Activated effector memory CD4-positive, alpha-beta T cell treated with Interleukin-2 at 50 U/mL for 16 hours (primary cell): Measurements from ENCODE around the gene ZNF740.
"Not testable (repeated sequence)": the region's sequence is repeated elsewhere in the genome, so short reads cannot be mapped to it uniquely, and the experiment has no call there.

Experiments used
- DNase-seq: peaks from one replicate; pipeline ENCODE4 v3.0.0-alpha.2; 2020

ZNF740 gene

DNA sequence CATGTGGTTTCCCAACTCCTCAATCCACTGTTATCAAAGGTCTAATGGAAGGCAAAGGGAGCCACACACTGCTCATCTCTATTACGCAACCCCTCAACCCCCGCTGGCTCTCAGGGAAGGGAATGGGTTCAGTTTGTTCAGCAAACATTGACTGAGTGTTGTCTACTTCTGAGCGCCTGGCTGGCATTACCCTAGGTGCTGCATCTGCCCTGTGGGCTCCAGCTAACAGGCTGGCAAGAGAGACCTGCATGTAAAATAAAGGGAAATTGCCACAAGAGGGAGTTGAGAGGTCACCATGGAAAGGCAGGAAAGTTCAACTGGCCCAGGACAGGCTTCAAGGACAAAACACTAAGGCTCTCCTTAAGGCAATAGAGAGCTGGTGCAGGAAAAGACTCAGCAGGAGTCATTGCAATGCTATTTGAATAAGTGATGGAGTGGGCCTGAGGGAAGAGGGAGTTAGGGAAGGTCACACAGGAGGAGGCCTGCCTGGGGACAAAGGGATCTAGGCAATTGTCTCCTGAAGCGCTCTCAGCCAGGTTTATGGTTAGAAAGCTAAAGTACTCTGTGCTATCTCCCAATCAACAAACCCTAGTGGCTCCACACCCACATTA lies 5.5 kb upstream of the ZNF740 start:
- no peak for DNase-seq

DNA sequence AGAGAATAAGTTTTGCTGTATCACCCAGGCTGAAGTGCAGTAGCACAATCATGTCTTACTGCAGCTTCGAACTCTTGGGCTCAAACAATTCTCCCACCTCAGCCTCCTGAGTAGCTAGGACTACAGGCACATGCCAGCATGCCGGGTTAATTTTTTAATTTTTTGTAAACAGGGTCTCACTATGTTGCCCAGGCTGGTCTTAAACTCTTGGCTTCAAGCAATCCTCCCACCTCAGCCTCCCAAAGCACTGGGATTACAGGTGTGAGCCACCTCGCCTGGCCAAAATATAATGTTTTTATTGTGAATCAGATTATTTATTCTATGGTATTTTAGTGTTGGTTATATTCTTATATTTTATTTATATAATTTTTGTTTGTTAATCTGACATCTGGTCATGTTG lies 3.8 kb upstream of the ZNF740 start:
- no peak for DNase-seq

- not testable (repeated sequence) for DNase-seq
These were observed 3.1 kb upstream of the ZNF740 start for GRCh38 chr12:53177447-53177846.

GRCh38 chr12:53178803-53179202 lies 1.7 kb upstream of the ZNF740 start:
- DNase-seq, result not testable (repeated sequence)

DNA sequence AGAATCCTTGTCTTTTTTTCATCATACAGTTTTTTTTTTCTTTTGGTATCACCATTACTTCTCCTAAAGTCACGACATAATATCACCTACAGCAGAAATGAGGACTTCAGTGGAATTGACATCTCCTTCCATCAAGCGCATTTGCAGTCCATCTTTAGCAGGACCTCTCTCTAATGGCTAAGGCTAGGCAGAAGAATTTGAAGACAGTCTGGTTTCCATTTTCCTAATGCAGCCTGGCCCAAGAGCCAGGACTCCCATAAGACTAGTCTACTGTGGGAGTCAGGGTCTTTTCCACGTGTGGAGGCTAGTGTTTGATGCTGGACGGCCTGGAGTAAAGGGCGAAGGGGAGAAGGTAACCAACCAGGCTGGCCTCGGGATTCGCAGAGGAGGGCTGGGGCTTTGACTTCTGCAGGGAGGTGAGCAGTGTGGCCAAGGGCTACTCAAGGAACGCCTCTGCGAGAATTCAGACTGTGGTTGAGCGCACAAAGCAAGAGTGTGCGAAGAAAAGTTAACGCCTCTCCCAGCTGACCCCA lies 769 bp upstream of the ZNF740 start:
- DNase-seq, result no peak

GRCh38 chr12:53180931-53181645 lies 566 bp downstream of the ZNF740 start:
- DNase-seq, result peak; percentile 70

DNA sequence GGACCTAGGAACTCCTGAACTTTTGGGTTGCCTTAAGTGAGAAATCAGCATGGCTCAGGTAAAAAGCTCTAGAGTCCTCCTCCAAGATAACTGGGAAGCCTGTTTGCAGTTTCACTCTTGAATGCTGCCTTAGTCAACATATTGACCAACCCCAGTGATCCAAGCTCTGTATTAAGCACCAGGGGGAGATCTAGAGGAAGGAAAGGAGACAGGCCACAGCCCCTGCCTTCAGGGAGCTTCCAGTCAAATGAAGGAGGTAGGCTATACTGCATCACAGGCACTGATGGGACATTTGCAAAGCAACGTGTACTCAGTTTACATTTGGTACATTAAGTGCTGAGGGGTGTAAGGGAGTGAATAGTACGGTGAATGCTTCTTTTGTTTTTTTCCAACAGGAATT lies 1.4 kb downstream of the ZNF740 start:
- DNase-seq, result no peak

DNA sequence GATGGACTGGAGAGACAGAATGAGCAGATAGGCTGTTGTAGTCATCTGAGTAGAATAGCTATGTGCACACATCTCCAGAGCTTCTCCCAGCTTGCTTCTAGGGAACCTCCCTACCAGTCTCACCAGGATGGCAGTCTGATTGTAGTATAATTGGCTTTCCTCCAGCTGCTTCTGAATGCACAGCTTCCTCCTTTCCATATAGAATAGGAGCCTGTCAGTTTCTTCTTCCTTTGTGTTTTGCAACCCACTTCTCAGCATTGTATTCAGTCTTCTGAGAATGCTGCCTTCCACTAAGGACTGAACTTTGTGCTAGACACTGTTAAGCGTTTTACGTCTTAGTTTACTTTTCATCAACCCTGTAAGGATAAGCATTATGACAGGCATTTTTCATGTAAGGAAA lies 2.4 kb downstream of the ZNF740 start:
- no peak for DNase-seq

DNA sequence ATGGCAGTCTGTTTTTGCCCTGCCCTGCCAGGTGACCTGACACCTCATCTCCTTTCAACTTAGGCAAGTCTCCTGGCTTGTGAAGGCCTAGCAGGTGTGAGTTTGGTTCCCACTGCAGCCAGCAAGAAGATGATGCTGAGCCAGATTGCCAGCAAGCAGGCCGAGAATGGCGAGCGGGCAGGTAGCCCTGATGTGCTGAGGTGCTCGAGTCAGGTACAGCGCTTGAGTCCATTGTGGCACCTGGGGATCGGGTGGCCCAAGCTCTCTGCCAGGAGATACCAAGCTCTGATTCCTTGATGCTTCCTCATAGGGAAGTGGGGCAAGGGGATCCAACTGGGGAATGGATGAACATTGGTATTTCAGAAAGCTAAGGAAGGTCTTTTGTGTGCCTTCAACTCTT lies 4.3 kb downstream of the ZNF740 start:
- no peak for DNase-seq

DNA sequence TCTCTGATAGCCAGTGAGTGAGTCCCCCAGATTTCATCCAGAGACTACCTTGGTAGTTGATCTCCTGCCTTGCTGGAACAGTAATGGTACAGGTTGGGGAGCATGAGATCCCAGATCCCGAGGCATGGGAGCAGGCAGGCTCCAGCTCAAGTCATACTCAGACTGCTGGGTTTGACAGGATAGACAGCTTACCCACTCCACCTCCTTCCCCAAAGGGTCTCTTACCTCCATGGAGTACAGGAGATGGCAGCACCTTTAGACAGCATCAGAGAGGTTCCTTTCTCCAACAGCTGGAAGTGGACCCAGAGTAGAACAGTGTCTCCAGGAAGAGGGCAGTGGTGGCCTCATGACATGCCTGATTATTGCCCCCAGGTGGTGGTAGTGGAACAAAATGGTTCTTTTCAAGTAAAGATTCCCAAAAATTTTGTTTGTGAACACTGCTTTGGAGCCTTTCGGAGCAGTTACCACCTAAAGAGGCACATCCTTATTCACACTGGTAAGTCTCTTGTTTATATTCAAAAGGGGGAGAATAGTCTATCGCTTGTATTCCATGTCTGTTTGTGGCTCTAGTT lies 5.1 kb downstream of the ZNF740 start:
- DNase-seq, result no peak

- no peak for DNase-seq
These were observed 6.2 kb downstream of the ZNF740 start for GRCh38 chr12:53186745-53187144.

GRCh38 chr12:53187145-53187899 lies 6.8 kb downstream of the ZNF740 start:
- DNase-seq, result no peak

GRCh38 chr12:53190108-53190729 lies 9.7 kb downstream of the ZNF740 start:
- DNase-seq, result no peak

- DNase-seq, result no peak
These were observed 10.8 kb downstream of the ZNF740 start for GRCh38 chr12:53191096-53191884.

DNA sequence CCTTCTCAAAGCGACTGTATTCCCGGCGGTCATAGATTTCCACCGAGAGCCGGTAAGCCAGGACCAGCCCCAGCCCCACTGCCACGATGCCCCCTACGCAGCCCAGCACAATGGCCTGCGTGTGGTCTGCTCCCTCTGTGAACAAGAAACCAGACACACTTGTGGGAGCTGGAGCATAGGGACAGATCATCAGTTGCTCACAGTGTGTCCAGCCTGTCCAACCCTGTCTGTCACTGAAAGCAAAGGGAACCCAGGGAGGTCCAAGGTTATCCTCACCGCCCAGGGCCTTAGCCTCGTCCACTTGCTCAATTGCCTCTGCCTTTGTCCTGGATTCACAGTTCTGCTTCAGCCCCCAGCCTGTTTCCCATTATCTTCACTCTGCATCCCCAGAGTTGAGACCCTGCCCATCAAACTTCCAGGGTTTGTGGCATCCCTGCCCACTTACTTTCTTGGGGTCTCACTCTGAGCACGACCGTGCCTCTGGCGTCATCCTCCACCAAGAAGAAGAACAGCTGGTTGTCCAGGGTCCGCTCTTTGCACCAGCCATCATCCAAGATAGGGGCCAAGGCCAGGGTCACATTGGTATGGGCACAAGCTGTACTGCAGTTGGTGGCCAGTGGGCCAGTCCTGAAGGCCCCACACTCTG lies 11.5 kb downstream of the ZNF740 start:
- DNase-seq, result no peak

- no peak for DNase-seq
These were observed 12.1 kb downstream of the ZNF740 start for GRCh38 chr12:53192531-53193021.

DNA sequence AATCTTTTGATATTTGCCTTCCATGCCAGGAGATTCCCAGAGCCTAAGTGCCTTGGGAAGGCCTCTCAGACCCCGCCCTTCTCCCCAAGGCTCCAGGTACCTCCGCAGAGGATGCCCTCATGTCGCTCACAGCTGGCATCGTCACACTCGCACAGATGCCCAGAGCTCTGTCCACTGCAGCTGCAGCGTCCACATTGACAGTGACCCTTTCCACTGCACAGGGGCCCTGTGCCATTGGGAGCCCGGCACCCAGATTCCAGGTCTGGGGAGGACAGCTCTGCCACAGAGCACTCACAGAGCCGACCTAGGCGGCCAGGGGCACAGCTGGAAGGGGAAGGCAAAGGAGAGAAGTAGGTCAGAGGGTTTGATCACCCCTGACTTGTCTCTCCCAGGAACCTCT lies 12.5 kb downstream of the ZNF740 start:
- DNase-seq, result no peak

- no peak for DNase-seq
These were observed 13.6 kb downstream of the ZNF740 start for GRCh38 chr12:53193985-53194716.

GRCh38 chr12:53194973-53195372 lies 14.5 kb downstream of the ZNF740 start:
- DNase-seq, result no peak

DNA sequence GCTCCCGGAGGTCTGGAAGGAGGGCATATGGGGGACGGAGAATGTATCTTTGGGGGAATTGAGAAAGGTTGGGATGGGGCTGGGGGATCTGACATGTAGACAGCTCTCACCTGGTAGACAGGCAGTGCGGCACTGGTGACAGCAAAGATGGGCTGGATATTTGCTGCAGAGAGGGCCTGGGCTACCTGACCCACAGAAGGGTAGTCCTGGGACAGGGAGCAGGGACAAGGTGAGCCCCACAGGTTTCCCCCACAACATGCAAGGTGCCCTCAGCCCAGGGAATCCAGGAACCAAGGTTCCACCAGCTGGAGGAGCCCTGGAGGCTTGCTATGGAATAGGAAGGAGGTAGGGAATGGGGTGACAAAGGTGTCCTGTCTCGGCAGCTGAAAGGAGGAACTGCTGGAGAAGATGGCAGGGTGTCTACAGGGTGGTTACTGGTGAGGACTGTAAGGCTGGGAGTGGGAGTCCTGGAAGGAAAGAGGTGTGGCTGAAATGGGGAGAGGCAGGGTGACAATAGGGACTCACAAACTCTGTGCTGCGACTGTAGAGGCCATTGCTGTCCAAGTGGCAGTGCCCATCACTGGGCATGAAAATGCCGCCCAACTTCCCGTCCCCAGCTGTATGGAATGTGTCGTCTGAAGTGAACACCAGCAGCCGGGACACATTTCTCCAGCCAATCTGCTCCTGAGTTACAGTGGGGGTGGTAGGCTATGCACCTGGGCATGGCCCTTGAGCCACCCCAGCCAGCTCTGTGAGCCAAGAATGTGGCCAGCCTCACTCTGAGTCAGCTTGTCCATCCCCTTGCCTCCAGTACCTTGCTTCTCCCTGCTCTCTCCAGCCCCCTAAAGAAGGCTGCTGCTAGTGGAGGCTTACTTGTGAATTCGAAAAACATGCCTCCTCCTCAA lies 15.2 kb downstream of the ZNF740 start:
- no peak for DNase-seq
